Erythroblast (primary cell): ENCODE measurements around the gene TMEM258.

Experiments used
- DNase-seq, 2 experiments: peaks; one replicate each; lab custom pipeline; 2025; lab: John Stamatoyannopoulos, UW
- GATA1 ChIP-seq: IDR thresholded peaks from 2 replicates; pipeline ENCODE4 v1.6.1; 2011; ENCODE audit warnings: low read depth, mild to moderate bottlenecking, control low read depth, low read length, moderate library complexity
- POLR2A ChIP-seq: IDR thresholded peaks from 2 replicates; pipeline ENCODE4 v1.6.1; 2011; ENCODE audit warnings: mild to moderate bottlenecking, low read length

TMEM258 gene

DNA sequence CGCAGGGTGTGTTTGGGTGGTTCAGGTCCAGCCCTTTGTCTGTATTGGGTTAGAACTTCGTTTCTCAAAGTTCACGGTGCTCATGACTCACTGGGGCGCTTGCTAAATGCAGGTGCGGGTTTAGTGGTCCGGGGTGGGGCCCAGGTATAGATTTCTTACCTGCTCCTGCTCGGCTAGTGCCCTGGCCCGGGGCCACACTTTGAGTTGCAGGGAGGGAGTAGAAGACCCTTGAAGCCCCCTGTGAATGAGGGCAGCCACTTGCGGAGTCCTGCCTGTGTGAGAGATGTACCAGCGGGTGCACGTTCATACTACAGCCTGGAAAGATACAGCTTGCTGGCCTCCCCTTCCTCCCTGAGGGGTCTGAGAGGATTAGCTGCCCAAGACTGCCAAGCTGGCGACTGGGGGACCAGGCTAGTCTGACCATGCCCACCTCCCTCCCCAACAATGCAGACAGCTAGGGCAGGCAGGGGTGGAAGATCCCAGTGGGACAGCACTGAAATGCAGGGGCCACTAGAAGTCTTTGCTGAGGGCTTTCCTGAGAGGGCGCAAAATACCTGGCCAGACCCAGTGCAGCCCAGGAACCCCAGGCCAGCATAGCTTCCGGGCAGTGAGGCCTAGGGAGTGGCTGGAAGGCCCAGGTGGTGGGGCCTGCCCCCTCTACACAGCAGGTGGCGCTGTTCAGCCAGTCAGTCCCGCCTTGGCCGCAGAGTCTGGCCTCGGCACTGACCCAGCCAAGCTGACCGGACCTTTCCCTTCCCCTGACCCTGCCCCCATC lies 45.0 kb downstream of the TMEM258 start:
- no peak for TF ChIP-seq POLR2A
- no peak for TF ChIP-seq GATA1
- peak; percentile 70 to 79 for DNase-seq

DNA sequence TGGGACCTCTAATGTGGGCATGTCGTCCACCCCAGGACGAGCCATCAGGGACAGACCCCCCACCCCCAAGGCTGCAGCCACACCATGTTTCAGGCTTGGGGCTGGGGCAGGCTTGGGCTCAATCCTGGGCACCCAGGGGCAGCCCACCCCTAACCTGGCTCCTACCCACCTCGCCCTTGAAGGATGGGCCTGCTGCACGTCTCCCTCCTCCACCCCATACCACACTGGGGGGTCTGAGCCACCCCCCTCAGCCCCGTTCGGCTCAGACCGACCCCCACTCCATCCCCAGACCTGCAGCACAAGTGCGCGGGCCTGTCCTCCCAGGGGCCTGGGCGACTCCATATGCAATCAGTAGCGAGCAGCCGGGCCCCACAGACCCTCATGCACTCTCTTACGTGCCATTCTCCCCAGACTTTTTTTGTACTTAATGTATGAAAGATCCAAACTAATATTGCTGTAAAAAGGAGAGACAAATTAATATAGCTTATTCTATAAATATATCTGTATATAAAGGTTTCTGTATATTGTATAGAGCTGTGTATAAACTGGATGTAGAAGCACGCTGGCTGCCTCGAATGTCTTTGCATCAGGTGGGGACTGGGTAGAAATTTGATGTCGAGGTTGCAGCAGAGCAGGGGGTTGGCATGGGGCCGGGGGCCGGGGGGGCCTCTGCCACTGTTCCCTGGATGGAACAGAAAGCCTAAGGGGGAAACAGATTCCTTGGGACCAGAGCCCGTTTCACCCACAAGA lies 45.8 kb downstream of the TMEM258 start:
- TF ChIP-seq POLR2A (no peak), GATA1 (no peak)
- DNase-seq = no peak

DNA sequence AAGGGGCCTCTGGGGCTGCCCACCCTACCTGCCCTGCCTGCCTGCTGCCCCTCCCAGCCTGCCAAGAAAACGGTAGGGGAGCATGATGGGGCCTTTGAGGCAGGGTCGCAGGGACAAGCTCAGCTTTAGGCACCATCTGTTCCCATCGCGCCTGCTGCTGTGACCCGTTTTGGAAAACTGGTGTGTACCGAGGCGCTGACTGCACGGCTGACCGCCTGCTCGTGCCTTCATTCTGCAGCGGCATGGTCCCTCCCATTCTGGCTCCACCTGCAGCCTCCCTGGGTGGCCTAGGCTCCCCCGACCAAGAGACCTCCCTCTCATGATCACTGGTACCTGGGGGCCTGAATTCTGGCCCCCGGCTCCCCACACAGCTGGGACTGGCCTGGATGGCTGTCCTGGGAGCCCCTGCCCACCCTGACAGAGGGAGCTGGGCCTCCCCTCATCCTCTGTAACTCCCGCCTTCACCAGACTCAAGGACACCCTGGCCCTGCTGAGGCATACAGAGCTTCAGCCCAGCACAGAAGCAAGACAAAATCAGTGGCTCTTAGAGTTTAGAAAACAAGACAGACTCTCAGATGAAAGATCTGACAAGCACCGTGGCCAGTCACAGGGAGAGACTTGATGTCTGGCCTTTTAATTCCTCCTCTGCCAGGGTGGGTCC lies 46.5 kb downstream of the TMEM258 start:
- no peak for TF ChIP-seq POLR2A
- no peak for TF ChIP-seq GATA1
- DNase-seq = no peak

DNA sequence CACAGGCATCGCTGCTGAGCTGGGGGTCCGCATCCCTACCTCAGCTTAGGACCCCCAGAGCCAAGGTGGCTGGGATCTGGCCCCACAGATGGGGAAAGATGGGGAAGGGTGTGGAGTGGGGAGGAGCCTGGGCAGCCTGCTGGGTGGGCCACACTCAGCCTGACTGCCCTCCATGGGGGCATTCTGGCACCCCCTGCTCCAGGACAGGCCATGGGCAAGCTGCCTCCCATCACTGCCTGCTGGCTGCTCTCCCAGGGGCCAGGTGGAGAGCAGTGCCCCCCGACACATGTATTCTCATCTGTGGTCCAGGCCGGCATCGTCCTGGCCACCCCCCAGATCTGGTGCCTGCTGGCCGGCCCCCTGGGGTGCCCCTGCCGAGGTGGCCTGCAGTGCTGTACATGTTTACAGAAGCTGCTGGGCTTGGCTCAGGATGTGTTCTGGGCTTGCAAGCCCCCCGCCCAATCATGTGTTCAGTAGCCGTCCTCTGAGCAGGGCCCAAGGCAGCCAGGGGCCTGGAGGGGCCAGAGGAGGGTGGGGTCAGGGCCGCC lies 47.7 kb downstream of the TMEM258 start:
- no peak for DNase-seq
- TF ChIP-seq GATA1 (no peak), POLR2A (no peak)

DNA sequence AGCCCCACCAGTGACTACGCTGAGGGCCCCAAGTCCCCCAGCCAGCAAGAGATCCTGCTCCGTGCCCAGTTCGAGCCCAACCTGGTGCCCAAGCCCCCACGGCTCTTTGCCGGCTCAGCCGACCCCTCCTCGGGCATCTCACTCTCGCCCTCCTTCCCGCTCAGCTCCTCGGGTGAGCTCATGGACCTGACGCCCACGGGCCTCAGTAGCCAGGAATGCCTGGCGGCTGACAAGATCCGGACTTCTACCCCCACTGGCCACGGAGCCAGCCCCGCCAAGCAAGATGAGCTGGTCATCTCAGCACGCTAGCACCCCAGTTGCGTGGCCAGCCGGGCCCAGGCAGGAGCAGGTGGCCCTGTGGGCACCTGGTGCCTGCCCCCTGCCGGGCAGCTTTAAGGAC lies 48.2 kb downstream of the TMEM258 start:
- TF ChIP-seq GATA1 = no peak
- no peak for TF ChIP-seq POLR2A
- DNase-seq = no peak

DNA sequence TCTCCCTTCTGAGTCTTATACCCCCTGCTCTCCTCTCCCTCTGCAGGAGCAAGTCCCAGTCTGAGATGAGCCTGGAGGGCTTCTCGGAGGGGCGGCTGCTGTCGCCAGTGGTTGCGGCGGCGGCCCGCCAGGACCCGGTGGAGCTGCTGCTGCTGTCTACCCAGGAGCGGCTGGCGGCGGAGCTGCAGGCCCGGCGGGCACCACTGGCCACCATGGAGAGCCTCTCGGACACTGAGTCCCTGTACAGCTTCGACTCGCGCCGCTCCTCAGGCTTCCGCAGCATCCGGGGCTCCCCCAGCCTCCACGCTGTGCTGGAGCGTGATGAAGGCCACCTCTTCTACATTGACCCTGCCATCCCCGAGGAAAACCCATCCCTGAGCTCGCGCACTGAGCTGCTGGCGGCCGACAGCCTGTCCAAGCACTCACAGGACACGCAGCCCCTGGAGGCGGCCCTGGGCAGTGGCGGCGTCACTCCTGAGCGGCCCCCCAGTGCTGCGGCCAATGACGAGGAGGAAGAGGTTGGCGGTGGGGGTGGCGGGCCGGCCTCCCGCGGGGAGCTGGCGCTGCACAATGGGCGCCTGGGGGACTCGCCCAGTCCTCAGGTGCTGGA lies 48.8 kb downstream of the TMEM258 start:
- no peak for DNase-seq
- TF ChIP-seq GATA1 (no peak), POLR2A (no peak)

DNA sequence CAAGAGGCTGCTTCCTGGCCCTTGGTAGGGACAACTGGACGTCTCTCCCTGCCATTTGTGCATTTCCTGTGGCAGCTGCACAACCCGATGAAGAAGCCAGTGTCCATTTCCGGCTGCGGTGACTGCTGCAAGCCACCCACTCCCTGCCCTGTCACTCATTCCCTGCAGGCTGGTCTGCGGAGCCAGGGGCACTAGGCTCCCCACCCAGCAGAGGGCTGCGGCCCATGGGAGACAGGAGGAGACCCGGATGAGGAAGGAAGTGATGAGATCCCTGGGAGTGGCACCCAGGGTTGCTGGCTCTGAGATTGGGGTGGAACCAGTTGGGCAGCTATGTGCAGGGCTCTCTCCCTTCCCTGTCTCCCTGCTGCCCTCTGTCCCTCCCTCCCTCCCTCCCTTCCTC lies 50.0 kb downstream of the TMEM258 start:
- no peak for DNase-seq

DNA sequence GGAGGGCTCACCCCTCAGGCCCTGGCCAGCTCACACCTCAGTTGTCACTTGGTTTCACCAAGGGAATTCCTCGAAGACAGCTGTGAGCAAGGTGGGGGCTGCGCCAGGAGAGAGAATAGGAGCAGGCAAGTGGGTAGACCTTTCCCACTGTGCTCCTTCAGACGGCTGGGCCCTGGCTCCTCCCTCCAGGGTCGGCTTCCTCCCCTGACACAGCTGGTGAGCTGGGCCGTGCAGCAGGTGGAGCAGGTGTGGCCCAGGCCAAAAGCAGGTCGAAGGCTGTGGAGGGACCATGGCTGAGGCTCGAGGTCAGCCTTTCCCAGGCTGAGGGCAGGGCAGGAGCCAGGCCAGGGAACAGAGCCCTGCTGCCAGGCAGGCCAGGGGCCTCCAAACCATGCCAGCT lies 52.4 kb downstream of the TMEM258 start:
- DNase-seq = no peak
- no peak for TF ChIP-seq GATA1
- TF ChIP-seq POLR2A = no peak

More for the DNA sequence above, 50.0 kb downstream of the TMEM258 start:
- no peak for TF ChIP-seq POLR2A
- TF ChIP-seq GATA1 = no peak

DNA sequence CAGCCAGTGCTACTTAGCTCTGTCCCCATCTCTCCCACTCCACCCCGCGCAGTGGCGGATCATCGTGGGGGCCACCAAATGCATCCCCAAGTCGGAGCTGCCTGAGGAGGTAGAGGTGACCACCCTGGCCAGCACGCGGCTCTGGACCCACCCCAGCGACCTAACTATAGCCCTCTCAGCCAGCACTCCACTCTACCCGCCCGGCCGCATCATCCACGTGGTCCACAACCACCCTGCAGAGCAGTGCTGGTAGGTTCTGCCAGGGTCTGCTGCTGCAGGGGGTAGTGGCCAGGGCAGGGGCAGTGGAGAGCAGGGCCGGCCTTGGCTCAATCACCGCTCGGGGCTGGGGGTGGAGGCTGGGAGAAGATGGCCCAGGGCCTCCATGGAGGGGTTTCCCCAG lies 53.0 kb downstream of the TMEM258 start:
- TF ChIP-seq POLR2A = no peak
- no peak for TF ChIP-seq GATA1
- DNase-seq = no peak
